ENCODE measurements around the gene LOXHD1.

- TF ChIP-seq CTCF (conservative IDR thresholded peaks at IDR 0.05; ENCODE audit: low read depth, low read length) (no peak), EZH2 (IDR thresholded peaks at IDR 0.05; ENCODE audit: borderline replicate concordance, low read depth, low read length, poor library complexity, severe bottlenecking) (no peak)
Observed at GRCh38 chr18:46547520-46547919, 109.5 kb downstream of the LOXHD1 start.
